Measurements from ENCODE around the gene ADGRF1. TPM values are rescaled to one million over a fixed set of nuclear protein-coding genes. Genes with fewer than 3 reads are reported as not detected.

ADGRF1 gene
- total RNA-seq, 2 donors from 2014 or later = not detected

DNA sequence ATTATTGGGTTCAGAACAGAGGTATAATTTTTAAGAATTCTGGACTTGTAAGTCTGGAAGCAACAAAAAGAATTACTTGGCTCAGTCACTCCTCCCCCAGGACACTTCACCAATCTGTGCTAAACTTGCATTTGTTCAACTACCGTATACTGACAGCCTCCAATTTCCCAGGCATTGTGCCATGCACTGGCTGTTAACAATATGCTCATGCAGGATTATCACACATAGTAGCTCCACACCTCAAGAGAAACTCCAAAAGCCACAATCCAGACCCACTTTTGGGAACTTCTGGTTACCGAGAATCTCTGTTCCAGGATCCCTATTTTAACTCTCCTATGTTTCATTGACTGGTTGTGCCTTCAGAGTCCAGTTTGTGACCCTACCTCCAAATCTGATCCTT lies 7.7 kb downstream of the ADGRF1 start:
- no peaks in the 10 kb centered on the region for H3K36me3 Mint-ChIP-seq
- ATAC-seq (no peak), DNase-seq (ENCODE audit: low spot score in 2 of 2) (no peak)
- H3K27ac Mint-ChIP-seq = no peak overlapping the region
- H3K9me3 Mint-ChIP-seq = no peaks in the 10 kb centered on the region

- no peak for ATAC-seq
- no peak for DNase-seq (ENCODE audit: low spot score in 2 of 2)
- H3K27ac Mint-ChIP-seq = no peak overlapping the region
Observed at GRCh38 chr6:47032974-47033765, 9.0 kb downstream of the ADGRF1 start.

DNA sequence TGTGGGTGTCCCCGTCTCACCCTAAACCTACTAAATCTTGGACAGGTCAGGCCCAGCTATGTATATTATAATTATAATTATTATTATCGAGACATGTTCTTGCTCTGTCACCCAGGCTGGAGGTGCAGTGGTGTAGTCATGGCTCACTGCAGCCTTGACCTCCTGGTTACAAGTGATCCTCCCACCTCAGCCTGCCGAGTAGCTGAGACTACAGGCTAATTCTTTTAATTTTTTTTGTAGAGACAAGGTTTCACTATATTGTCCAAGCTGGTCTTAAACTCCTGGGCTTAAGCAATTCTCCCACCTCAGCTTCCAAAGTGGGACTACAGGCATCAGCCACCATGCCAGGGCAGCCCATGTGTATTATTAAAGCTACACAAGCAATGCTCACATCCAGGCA lies 10.5 kb downstream of the ADGRF1 start:
- Mint-ChIP-seq H3K9me3 (no peaks in the 10 kb centered on the region), H3K27ac (no peak overlapping the region), H3K36me3 (no peaks in the 10 kb centered on the region)
- DNase-seq (ENCODE audit: low spot score in 2 of 2) (no peak), ATAC-seq (no peak)

More at GRCh38 chr6:47032974-47033765, 9.0 kb downstream of the ADGRF1 start:
- Mint-ChIP-seq H3K9me3 (no peaks in the 10 kb centered on the region), H3K36me3 (no peaks in the 10 kb centered on the region)

GRCh38 chr6:47029865-47030561 lies 12.1 kb downstream of the ADGRF1 start:
- H3K36me3 Mint-ChIP-seq = no peaks in the 10 kb centered on the region
- no peak overlapping the region for H3K27ac Mint-ChIP-seq
- H3K9me3 Mint-ChIP-seq = no peaks in the 10 kb centered on the region
- DNase-seq (ENCODE audit: low spot score in 2 of 2) (no peak), ATAC-seq (no peak)

GRCh38 chr6:47028835-47029360 lies 13.2 kb downstream of the ADGRF1 start:
- H3K36me3 Mint-ChIP-seq = no peaks in the 10 kb centered on the region
- H3K27ac Mint-ChIP-seq = no peak overlapping the region
- DNase-seq (ENCODE audit: low spot score in 2 of 2) (no peak), ATAC-seq (no peak)
- no peaks in the 10 kb centered on the region for H3K9me3 Mint-ChIP-seq

- ATAC-seq = no peak
- Mint-ChIP-seq H3K36me3 (no peaks in the 10 kb centered on the region), H3K27ac (no peak overlapping the region), H3K9me3 (no peaks in the 10 kb centered on the region)
- no peak for DNase-seq (ENCODE audit: low spot score in 2 of 2)
Observed at GRCh38 chr6:47027315-47027714, 14.8 kb downstream of the ADGRF1 start.

DNA sequence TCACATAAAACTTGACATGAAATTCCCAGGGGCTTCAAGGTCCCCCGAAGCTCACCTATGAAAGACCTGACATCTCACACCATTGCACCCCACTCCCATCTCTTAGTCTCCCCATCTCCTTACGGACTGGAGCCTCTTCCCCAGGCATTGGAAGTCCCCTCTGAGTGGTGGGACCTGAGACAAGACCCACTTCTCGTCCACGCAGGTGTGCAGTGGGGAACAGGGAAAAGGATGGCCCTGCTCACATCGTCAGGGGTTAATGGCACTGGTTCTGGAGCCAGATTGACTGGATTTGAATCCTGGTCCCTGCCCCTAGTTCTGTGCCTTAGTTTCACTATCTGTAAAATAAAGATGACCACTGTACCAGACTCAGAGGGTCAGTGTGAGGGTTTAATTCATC lies 15.5 kb downstream of the ADGRF1 start:
- ATAC-seq (no peak), DNase-seq (ENCODE audit: low spot score in 2 of 2) (no peak)
- H3K9me3 Mint-ChIP-seq = no peaks in the 10 kb centered on the region
- H3K36me3 Mint-ChIP-seq = no peaks in the 10 kb centered on the region
- no peak overlapping the region for H3K27ac Mint-ChIP-seq

GRCh38 chr6:47023573-47023972 lies 18.6 kb downstream of the ADGRF1 start:
- no peak overlapping the region for H3K27ac Mint-ChIP-seq
- DNase-seq (ENCODE audit: low spot score in 2 of 2) = no peak
- no peak for ATAC-seq
- H3K9me3 Mint-ChIP-seq = no peaks in the 10 kb centered on the region
- H3K36me3 Mint-ChIP-seq = no peaks in the 10 kb centered on the region

DNA sequence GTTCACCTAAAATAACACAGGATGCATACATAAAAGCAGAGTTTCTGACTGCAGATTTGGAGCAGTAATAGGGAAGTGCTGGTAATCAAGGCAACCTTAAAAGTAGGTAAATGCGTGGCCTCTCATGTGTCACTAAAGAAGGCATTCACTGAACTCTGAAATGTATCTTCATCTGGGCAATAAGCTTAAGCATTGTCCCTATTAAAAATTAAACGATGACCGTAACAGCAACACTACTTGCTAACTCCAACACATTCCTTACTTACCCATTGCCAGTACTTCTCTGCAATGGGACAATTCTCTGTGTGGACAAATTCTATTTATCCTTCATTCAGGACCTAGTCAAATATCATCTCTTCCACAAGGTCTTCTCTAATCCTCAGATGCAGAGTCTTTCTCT lies 19.9 kb downstream of the ADGRF1 start:
- ATAC-seq = no peak
- no peak for DNase-seq (ENCODE audit: low spot score in 2 of 2)
- H3K27ac Mint-ChIP-seq = no peak overlapping the region
- H3K36me3 Mint-ChIP-seq = no peaks in the 10 kb centered on the region
- no peaks in the 10 kb centered on the region for H3K9me3 Mint-ChIP-seq

- Mint-ChIP-seq H3K27ac (no peak overlapping the region), H3K9me3 (no peaks in the 10 kb centered on the region), H3K36me3 (no peaks in the 10 kb centered on the region)
- no peak for ATAC-seq
- no peak for DNase-seq (ENCODE audit: low spot score in 2 of 2)
Observed at GRCh38 chr6:47019941-47020340, 22.2 kb downstream of the ADGRF1 start.

DNA sequence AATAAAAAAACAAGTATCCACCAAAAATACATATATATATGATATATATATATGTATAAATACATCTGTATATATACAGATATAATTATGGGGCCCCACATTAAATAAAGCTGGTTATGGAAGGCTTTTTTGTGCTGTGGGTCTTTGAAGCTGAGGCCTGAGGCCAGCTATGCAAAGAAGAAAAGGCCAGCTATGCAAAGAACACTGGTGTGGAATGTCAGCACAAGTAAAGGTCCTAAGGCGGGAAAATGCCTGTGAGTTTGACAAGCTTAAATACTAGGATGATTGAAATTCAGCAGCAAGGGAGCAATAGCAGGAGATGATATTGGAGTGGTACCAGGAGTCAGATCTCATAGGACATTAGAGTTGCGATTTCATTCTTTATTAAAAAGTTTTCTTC lies 25.2 kb downstream of the ADGRF1 start:
- DNase-seq (ENCODE audit: low spot score in 2 of 2) (no peak), ATAC-seq (no peak)
- no peaks in the 10 kb centered on the region for H3K36me3 Mint-ChIP-seq
- H3K27ac Mint-ChIP-seq = no peak overlapping the region
- H3K9me3 Mint-ChIP-seq = peaks cover 4 to 10% of the 10 kb centered on the region in 2 donors

DNA sequence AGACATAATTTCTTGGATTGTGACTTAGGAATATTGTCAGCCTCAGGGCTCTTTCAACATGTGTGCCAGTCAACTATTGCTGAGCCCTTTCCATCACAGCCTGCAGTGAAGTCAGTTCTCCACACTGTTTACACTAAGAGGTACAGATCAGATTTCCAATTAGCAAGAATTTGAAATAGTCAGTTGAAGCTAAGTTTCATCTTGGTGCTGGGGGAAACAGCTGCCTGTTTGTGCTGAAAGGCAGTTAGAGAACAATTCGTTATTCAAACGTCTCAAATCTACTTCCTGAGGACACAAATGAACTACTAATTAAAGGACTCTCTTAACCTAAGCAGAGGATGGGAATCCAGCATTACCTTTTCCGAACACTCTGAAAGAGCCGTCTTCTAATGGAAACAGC lies 25.9 kb downstream of the ADGRF1 start:
- DNase-seq (ENCODE audit: low spot score in 2 of 2) (no peak), ATAC-seq (no peak)
- H3K36me3 Mint-ChIP-seq = no peaks in the 10 kb centered on the region
- H3K9me3 Mint-ChIP-seq = peaks cover 4 to 10% of the 10 kb centered on the region in 2 donors
- H3K27ac Mint-ChIP-seq = no peak overlapping the region

DNA sequence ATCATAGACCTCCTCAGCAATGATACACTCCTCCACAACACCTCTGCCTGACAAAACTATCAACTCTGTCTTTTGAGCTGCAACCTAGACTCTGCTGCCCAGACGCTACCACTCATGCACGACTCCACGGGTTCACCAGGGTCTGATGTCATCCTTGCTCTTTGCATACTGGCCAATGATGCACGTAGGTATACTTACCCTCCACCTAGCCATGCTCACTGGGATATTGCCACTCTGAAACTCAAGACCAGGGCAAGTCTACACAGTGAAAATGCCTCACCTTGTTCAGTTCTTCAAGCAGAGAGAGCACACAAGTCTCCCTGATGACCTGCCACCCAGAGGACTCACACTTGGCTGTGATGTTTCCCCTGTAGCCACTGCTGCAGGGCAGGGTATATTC lies 27.7 kb downstream of the ADGRF1 start:
- Mint-ChIP-seq H3K27ac (no peak overlapping the region), H3K36me3 (no peaks in the 10 kb centered on the region), H3K9me3 (peaks cover 4 to 10% of the 10 kb centered on the region in 2 donors)
- DNase-seq (ENCODE audit: low spot score in 2 of 2) = no peak
- no peak for ATAC-seq

- no peak for ATAC-seq
- Mint-ChIP-seq H3K9me3 (peaks cover 4 to 10% of the 10 kb centered on the region in 2 donors), H3K27ac (no peak overlapping the region), H3K36me3 (no peaks in the 10 kb centered on the region)
- DNase-seq (ENCODE audit: low spot score in 2 of 2) = no peak
Observed at GRCh38 chr6:47009583-47009982, 32.5 kb downstream of the ADGRF1 start.

DNA sequence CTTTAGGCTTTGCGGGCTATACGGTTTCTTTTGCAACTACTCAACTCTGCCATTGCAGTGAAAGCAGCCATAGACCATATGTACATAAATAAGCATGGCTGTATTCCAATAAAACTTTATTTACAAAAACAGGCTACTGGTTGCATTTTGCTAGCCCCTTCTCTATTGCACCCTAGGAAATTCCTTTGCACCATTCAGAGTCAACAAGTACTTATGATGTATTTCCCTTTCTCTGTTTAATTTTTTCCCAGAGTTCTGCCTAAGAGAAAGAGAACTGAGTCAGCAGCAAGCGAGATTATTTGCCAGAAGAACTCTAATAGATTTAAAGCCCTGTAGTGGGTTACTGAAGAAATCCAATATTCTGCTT lies 33.8 kb downstream of the ADGRF1 start:
- H3K36me3 Mint-ChIP-seq = no peaks in the 10 kb centered on the region
- ATAC-seq (no peak), DNase-seq (ENCODE audit: low spot score in 2 of 2) (no peak)
- peaks cover 0 to 4% of the 10 kb centered on the region in 2 donors for H3K9me3 Mint-ChIP-seq
- H3K27ac Mint-ChIP-seq = no peak overlapping the region

DNA sequence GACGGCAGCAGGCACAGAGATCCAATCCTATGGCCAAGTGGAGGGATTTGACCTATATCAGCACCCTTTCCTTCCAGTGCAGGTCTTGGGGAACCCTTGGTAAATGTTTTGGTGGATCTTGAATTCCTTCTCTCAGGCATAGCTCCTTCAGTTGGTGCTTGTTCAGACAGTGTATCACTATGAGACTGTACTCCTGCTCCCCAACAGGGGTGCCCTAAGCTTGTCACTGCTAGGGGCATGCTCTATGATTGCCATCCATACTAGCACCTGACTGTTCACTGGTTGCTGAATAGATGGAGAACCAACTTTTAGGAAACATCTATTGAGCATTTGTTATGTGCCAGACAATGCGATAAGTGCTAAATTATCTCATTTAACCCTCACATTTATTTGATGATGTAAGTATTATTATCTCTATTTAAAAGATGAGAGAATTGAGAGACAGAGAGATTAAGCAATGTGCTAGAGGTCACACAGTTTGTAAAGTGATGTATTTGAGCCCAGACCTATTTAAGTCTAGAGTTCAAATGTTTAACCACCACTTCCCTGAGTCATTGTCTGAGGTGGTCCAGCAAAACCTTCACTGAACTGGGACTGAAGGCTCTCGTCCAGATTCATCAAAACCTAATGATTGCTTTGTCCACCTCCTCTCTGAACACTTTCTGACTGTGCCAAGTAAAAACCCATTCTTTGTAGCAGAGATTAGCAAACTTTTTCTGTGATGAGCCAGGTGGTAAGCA lies 34.3 kb downstream of the ADGRF1 start:
- Mint-ChIP-seq H3K36me3 (no peaks in the 10 kb centered on the region), H3K9me3 (peaks cover 0 to 4% of the 10 kb centered on the region in 2 donors), H3K27ac (no peak overlapping the region)
- no peak for ATAC-seq
- no peak for DNase-seq (ENCODE audit: low spot score in 2 of 2)

- H3K36me3 Mint-ChIP-seq = no peaks in the 10 kb centered on the region
- DNase-seq (ENCODE audit: low spot score in 2 of 2) (no peak), ATAC-seq (no peak)
- H3K27ac Mint-ChIP-seq = no peak overlapping the region
- no peaks in the 10 kb centered on the region for H3K9me3 Mint-ChIP-seq
Observed at GRCh38 chr6:47005486-47005885, 36.6 kb downstream of the ADGRF1 start.
